HCT116 (cell line): ENCODE data around the gene CYP4F2. TPM values are rescaled to one million over a fixed set of nuclear protein-coding genes. Genes with fewer than 3 reads are reported as not detected.

Experiments
- ATAC-seq: fragments of 200-7000 bp; cut with Tn5 transposase; 2 replicates; pipeline ENCODE4 v1.9.1; 2020; ENCODE audit warnings: mild to moderate bottlenecking, moderate library complexity
- BruUV-seq: library from RNA; stranded (reverse); fragments of 400-500 nt; replicated peaks from 2 replicates; lab custom pipeline; 2021; lab: Mats Ljungman, UMichigan
- CTCF ChIA-PET: fragments of 300-600 bp; sonication (Branson Sonifier 250); formaldehyde crosslinking; loops from one replicate; lab custom pipeline; 2021; ENCODE audit warnings: antibody characterized with exemption; lab: Charles Lee
- POLR2A ChIA-PET: fragments of 300-600, 350-600 bp; sonication (Branson Sonifier 250); formaldehyde crosslinking; loops from one replicate; lab custom pipeline; 2021; ENCODE audit warnings: antibody characterized with exemption; lab: Charles Lee
- RAD21 ChIA-PET, 2 experiments: fragments of 300-600 bp; sonication (Branson Sonifier 250); formaldehyde crosslinking; loops; one replicate each; lab custom pipeline; 2023; ENCODE audit warnings: low total read pairs in 2 of 2; ENCODE audit not compliant: uncharacterized antibody in 2 of 2, unreplicated experiment in 2 of 2, low non-redundant PET in 1 of 2; lab: Charles Lee
- DNase-seq: peaks from one replicate; pipeline ENCODE4 v3.0.0-alpha.2; 2010; ENCODE audit warnings: low read depth, low spot score
- H2AFZ ChIP-seq: fragments of 200-600 bp; shearing (Covaris generic), sonication (generic); 2 replicates; pipeline ENCODE4 v1.6.1; 2017; ENCODE audit warnings: low read depth, mixed run types, mixed read lengths, antibody characterized with exemption, low read length; ENCODE audit not compliant: poor library complexity, severe bottlenecking
- H3K27ac ChIP-seq: 2 replicates; pipeline ENCODE4 v1.5.1; 2012; ENCODE audit warnings: low read depth, low read length
- H3K27me3 ChIP-seq: fragments of 200-600 bp; sonication (generic); 2 replicates; pipeline ENCODE4 v1.6.1; 2016; ENCODE audit warnings: mixed run types, low read length, mixed read lengths; ENCODE audit not compliant: insufficient read depth
- H3K36me3 ChIP-seq, 2 experiments: fragments of 200-500 bp in 1 of 2; fragments of 200-600 bp in 1 of 2; sonication (Bioruptor generic) in 1 of 2; sonication (generic) in 1 of 2; 2 replicates each; pipeline versions ENCODE4 v1.5.1 to v1.6.1; 2014 to 2016; ENCODE audit warnings: low read length in 2 of 2, inconsistent platforms in 1 of 2, mixed read lengths in 1 of 2, mixed run types in 1 of 2; ENCODE audit not compliant: insufficient read depth in 2 of 2, control insufficient read depth in 1 of 2
- H3K4me1 ChIP-seq, 2 experiments: fragments of 200-600 bp in 1 of 2; sonication (generic) in 1 of 2; 2 replicates each; pipeline versions ENCODE4 v1.5.1 to v1.6.1; 2012 to 2017; ENCODE audit warnings: low read length in 2 of 2, inconsistent platforms in 1 of 2, mild to moderate bottlenecking in 1 of 2, mixed read lengths in 1 of 2, mixed run types in 1 of 2, moderate library complexity in 1 of 2; ENCODE audit not compliant: insufficient read depth in 2 of 2, control insufficient read depth in 1 of 2
- H3K4me2 ChIP-seq: fragments of 200-600 bp; sonication (generic); 2 replicates; pipeline ENCODE4 v1.6.1; 2017; ENCODE audit warnings: mixed run types, low read length, mixed read lengths
- H3K4me3 ChIP-seq, 2 experiments: fragments of 200-600 bp in 1 of 2; sonication (generic) in 1 of 2; replicated peaks in 1 of 2; 2 replicates each; pipeline ENCODE4 v1.5.1; 2011 to 2016; ENCODE audit warnings: low read length in 2 of 2, control low read depth in 1 of 2, low read depth in 1 of 2, mild to moderate bottlenecking in 1 of 2, mixed read lengths in 1 of 2, mixed run types in 1 of 2
- H3K79me2 ChIP-seq: fragments of 200-600 bp; sonication (generic); 2 replicates; pipeline ENCODE4 v1.6.1; 2017; ENCODE audit warnings: mild to moderate bottlenecking, mixed run types, low read length, moderate library complexity, mixed read lengths; ENCODE audit not compliant: insufficient read depth
- H3K9ac ChIP-seq: fragments of 200-600 bp; sonication (generic); 2 replicates; pipeline ENCODE4 v1.6.1; 2016; ENCODE audit warnings: low read length, mixed read lengths
- H3K9me2 ChIP-seq: fragments of 200-600 bp; sonication (generic), shearing (Covaris generic); 2 replicates; pipeline ENCODE4 v1.6.1; 2017; ENCODE audit warnings: mixed run types, mild to moderate bottlenecking, moderate library complexity; ENCODE audit not compliant: insufficient read depth
- H3K9me3 ChIP-seq, 2 experiments: fragments of 200-500 bp in 1 of 2; fragments of 200-600 bp in 1 of 2; sonication (Bioruptor generic) in 1 of 2; sonication (generic) in 1 of 2; 2 replicates each; pipeline ENCODE4 v1.6.1; 2014 to 2017; ENCODE audit warnings: low read length in 2 of 2, mixed read lengths in 2 of 2, inconsistent platforms in 1 of 2, low read depth in 1 of 2, mild to moderate bottlenecking in 1 of 2, mixed run types in 1 of 2, moderate library complexity in 1 of 2; ENCODE audit not compliant: control insufficient read depth in 1 of 2, insufficient read depth in 1 of 2
- H4K20me1 ChIP-seq: fragments of 200-600 bp; sonication (generic), shearing (Covaris generic); 2 replicates; pipeline ENCODE4 v1.6.1; 2017; ENCODE audit warnings: mixed run types, mild to moderate bottlenecking, moderate library complexity; ENCODE audit not compliant: insufficient read depth
- ATF3 ChIP-seq: IDR thresholded peaks from 2 replicates; pipeline ENCODE4 v1.6.1; 2012
- CBX3 ChIP-seq: IDR thresholded peaks from 2 replicates; pipeline ENCODE4 v1.6.1; 2012; ENCODE audit warnings: low read depth
- CEBPB ChIP-seq: IDR thresholded peaks from 2 replicates; pipeline ENCODE4 v1.6.1; 2012; ENCODE audit warnings: low read depth
- CTCF ChIP-seq, 3 experiments: fragments of 200-600 bp in 1 of 3; sonication (generic) in 1 of 3; IDR thresholded peaks in 2 of 3; conservative IDR thresholded peaks in 1 of 3; 2 replicates each; pipeline ENCODE4 v1.5.1; 2012 to 2017; ENCODE audit warnings: low read depth in 2 of 3, low read length in 2 of 3, antibody characterized with exemption in 1 of 3, borderline replicate concordance in 1 of 3, control low read depth in 1 of 3, mild to moderate bottlenecking in 1 of 3, mixed read lengths in 1 of 3, mixed run types in 1 of 3, moderate library complexity in 1 of 3; ENCODE audit not compliant: insufficient read depth in 1 of 3
- EGR1 ChIP-seq: IDR thresholded peaks from 2 replicates; pipeline ENCODE4 v1.6.1; 2012; ENCODE audit warnings: low read depth
- ELF1 ChIP-seq: IDR thresholded peaks from 2 replicates; pipeline ENCODE4 v1.6.1; 2012; ENCODE audit warnings: low read depth, borderline replicate concordance
- EZH2 ChIP-seq: fragments of 200-600 bp; sonication (generic); IDR thresholded peaks from 2 replicates; pipeline ENCODE4 v1.6.1; 2017; ENCODE audit warnings: antibody characterized with exemption, mixed run types
- EZH2phosphoT487 ChIP-seq: fragments of 200-600 bp; IDR thresholded peaks from 2 replicates; pipeline ENCODE4 v1.6.1; 2018; ENCODE audit warnings: antibody characterized with exemption, borderline replicate concordance
- FOSL1 ChIP-seq: IDR thresholded peaks from 2 replicates; pipeline ENCODE4 v1.6.1; 2012; ENCODE audit warnings: low read depth
- JUND ChIP-seq: IDR thresholded peaks from 2 replicates; pipeline ENCODE4 v1.6.1; 2012
- MAX ChIP-seq: IDR thresholded peaks from 2 replicates; pipeline ENCODE4 v1.6.1; 2012
- POLR2AphosphoS5 ChIP-seq: IDR thresholded peaks from 2 replicates; pipeline ENCODE4 v1.6.1; 2011; ENCODE audit warnings: mild to moderate bottlenecking, low read depth, low read length, moderate library complexity
- RAD21 ChIP-seq: IDR thresholded peaks from 2 replicates; pipeline ENCODE4 v1.6.1; 2012; ENCODE audit warnings: low read depth, mild to moderate bottlenecking
- TCF7L2 ChIP-seq: IDR thresholded peaks from 2 replicates; pipeline ENCODE4 v1.7.0; 2011; ENCODE audit warnings: borderline replicate concordance, inconsistent platforms; ENCODE audit not compliant: insufficient read depth, insufficient read length; ENCODE audit errors: extremely low read depth
- YY1 ChIP-seq: IDR thresholded peaks from 2 replicates; pipeline ENCODE4 v1.6.1; 2011; ENCODE audit warnings: low read length, low read depth, moderate library complexity, mild to moderate bottlenecking; ENCODE audit not compliant: insufficient replicate concordance; ENCODE audit errors: extremely low read depth
- ZBTB33 ChIP-seq: IDR thresholded peaks from 2 replicates; pipeline ENCODE4 v1.6.1; 2011; ENCODE audit warnings: mild to moderate bottlenecking, low read length, moderate library complexity; ENCODE audit not compliant: insufficient replicate concordance; ENCODE audit errors: extremely low read depth
- ZFX ChIP-seq: fragments of 450-650 bp; IDR thresholded peaks from 2 replicates; pipeline ENCODE4 v1.6.1; 2017
- ZNF274 ChIP-seq: fragments of 200-500 bp; sonication (Bioruptor generic); IDR thresholded peaks from 2 replicates; pipeline ENCODE4 v1.6.1; 2014; ENCODE audit warnings: mild to moderate bottlenecking, low read depth, low read length, inconsistent platforms
- intact Hi-C: fragments of 100-400 bp; cut with micrococcal nuclease; formaldehyde crosslinking; loops from 2 replicates; pipeline ENCODE4 v1.10.0; 2022
- total RNA-seq: library from RNA; stranded (reverse); gene quantifications from one replicate; pipeline ENCODE4 v1.2.1, GENCODE V29; 2021; ENCODE audit not compliant: unreplicated experiment

CYP4F2 gene
- total RNA-seq, 1 experiment from 2014 or later = 1.1 TPM

GRCh38 chr19:15866636-15867035, 31.2 kb downstream of the CYP4F2 start:
- H3K27me3 ChIP-seq = no peaks in the 10 kb centered on the region
- H3K9me3 ChIP-seq = no peaks in the 10 kb centered on the region
- no peak overlapping the region for H3K27ac ChIP-seq
- H3K4me3 ChIP-seq = no peak overlapping the region
- intact Hi-C loops = no loop called here
- H4K20me1 ChIP-seq = no peaks in the 10 kb centered on the region
- no peak overlapping the region for H3K9ac ChIP-seq
- POLR2A ChIA-PET = no interaction called here
- H3K9me2 ChIP-seq = no peaks in the 10 kb centered on the region
- RAD21 ChIA-PET = no interaction called here
- BruUV-seq = no TSS peak
- TF ChIP-seq MAX (no peak), POLR2AphosphoS5 (no peak), CEBPB (no peak), ZFX (no peak), RAD21 (no peak), EZH2phosphoT487 (no peak), FOSL1 (no peak), EZH2 (no peak), ZNF274 (no peak), ZBTB33 (no peak), JUND (no peak), TCF7L2 (no peak), ELF1 (no peak), EGR1 (no peak), CBX3 (no peak), YY1 (no peak), CTCF (IDR thresholded peaks at IDR 0.05 in 2 of 3, conservative IDR thresholded peaks at IDR 0.05 in 1 of 3; ENCODE audit: borderline replicate concordance in 1 of 3, insufficient read depth in 1 of 3, low read depth in 2 of 3, low read length in 2 of 3) (no peak), ATF3 (no peak)
- DNase-seq (no peak), ATAC-seq (no peak)
- CTCF ChIA-PET = no interaction called here
- peaks cover 11% of the 10 kb centered on the region for H3K79me2 ChIP-seq
- H3K4me2 ChIP-seq = no peak overlapping the region
- H3K4me1 ChIP-seq = peaks cover 29 to 57% of the 10 kb centered on the region in 2 experiments
- H3K36me3 ChIP-seq = no peaks in the 10 kb centered on the region
- no peak overlapping the region for H2AFZ ChIP-seq
